Lower lobe of right lung (tissue), 2 donors: ENCODE data around the gene IGF1. TPM values are rescaled to one million over a fixed set of nuclear protein-coding genes. Genes with fewer than 3 reads are reported as not detected.

Experiments
- ATAC-seq, 2 donors: fragments of 200-7000 bp; cut with Tn5 transposase; one replicate each; pipeline ENCODE4 v1.9.1; 2020 to 2022; ENCODE audit warnings: mild to moderate bottlenecking in 2 of 2, moderate library complexity in 2 of 2
- DNase-seq: peaks from one replicate; pipeline ENCODE4 v3.0.0-alpha.2; 2020
- H3K27ac ChIP-seq: fragments of 200-600 bp; one replicate; pipeline ENCODE4 v1.8.0; 2022
- H3K27me3 ChIP-seq: fragments of 200-600 bp; one replicate; pipeline ENCODE4 v1.8.0; 2022; ENCODE audit warnings: low read depth
- H3K36me3 ChIP-seq: fragments of 200-600 bp; one replicate; pipeline ENCODE4 v1.8.0; 2022; ENCODE audit warnings: mild to moderate bottlenecking
- H3K4me1 ChIP-seq: fragments of 200-600 bp; one replicate; pipeline ENCODE4 v1.8.0; 2022
- H3K4me3 ChIP-seq: fragments of 200-600 bp; one replicate; pipeline ENCODE4 v1.8.0; 2022; ENCODE audit warnings: mild to moderate bottlenecking
- H3K9me3 ChIP-seq: fragments of 200-600 bp; one replicate; pipeline ENCODE4 v1.8.0; 2022
- CTCF ChIP-seq: fragments of 200-600 bp; IDR thresholded peaks from one replicate; pipeline ENCODE4 v1.8.0; 2022; ENCODE audit warnings: antibody characterized with exemption, mild to moderate bottlenecking
- intact Hi-C: fragments of 100-400 bp; cut with DNase I; formaldehyde crosslinking; loops from one replicate; pipeline ENCODE4 v1.11.0; 2022
- total RNA-seq: library from RNA; stranded (reverse); fragmentation: NEBNext Ultra II Directional; extraction: Animal tissue kit (Norgen Biotek cat#: 25700); gene quantifications from one replicate; pipeline ENCODE4 v1.2.1, GENCODE V29; 2021
- donor health status: DM: no; HTN: yes; CAD: no; lungs with severe emphysema.

IGF1 gene
- total RNA-seq, 1 donor from 2014 or later: 16.9 TPM

GRCh38 chr12:102512523-102512922 lies 32.2 kb upstream of the IGF1 start:
- Histone ChIP-seq H3K27ac (no peak overlapping the region), H3K36me3 (no peaks in the 10 kb centered on the region), H3K4me3 (no peak overlapping the region), H3K27me3 (no peaks in the 10 kb centered on the region), H3K4me1 (no peaks in the 10 kb centered on the region), H3K9me3 (no peaks in the 10 kb centered on the region)
- no peak for TF ChIP-seq CTCF
- DNase-seq (no peak), ATAC-seq (no peak)
- intact Hi-C loops: no loop called here

DNA sequence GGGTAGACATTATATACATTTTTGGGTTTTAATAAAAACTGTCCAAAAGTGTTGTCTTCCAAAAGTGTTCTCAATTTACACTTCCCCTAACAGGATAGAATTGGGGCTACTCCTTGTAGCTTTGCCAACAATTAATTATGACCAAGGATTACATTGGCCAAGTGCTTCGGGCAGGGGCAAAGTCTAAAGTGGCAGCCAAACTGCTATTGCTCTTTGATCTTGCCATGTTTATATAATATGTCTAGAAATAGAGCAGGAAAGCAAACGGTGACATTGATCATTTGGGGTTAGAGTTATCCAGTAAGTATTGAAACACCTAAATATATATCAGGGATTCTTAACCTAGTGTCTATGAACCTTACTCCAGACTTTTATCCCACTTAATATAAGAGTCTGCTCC lies 31.2 kb upstream of the IGF1 start:
- no peak for DNase-seq
- Histone ChIP-seq H3K9me3 (no peaks in the 10 kb centered on the region), H3K27ac (no peak overlapping the region), H3K4me1 (no peaks in the 10 kb centered on the region), H3K27me3 (no peaks in the 10 kb centered on the region), H3K4me3 (no peak overlapping the region), H3K36me3 (no peaks in the 10 kb centered on the region)
- TF ChIP-seq CTCF: no peak
- ATAC-seq: no peak
- intact Hi-C loops: no loop called here

- TF ChIP-seq CTCF: no peak
- H3K27ac ChIP-seq: no peak overlapping the region
- H3K4me3 ChIP-seq: no peak overlapping the region
- DNase-seq: no peak
- intact Hi-C loops: no loop called here
- H3K36me3 ChIP-seq: no peaks in the 10 kb centered on the region
- ATAC-seq: no peak
- no peaks in the 10 kb centered on the region for H3K4me1 ChIP-seq
- H3K27me3 ChIP-seq: no peaks in the 10 kb centered on the region
- no peaks in the 10 kb centered on the region for H3K9me3 ChIP-seq
Observed at GRCh38 chr12:102510463-102510862, 30.1 kb upstream of the IGF1 start.

DNA sequence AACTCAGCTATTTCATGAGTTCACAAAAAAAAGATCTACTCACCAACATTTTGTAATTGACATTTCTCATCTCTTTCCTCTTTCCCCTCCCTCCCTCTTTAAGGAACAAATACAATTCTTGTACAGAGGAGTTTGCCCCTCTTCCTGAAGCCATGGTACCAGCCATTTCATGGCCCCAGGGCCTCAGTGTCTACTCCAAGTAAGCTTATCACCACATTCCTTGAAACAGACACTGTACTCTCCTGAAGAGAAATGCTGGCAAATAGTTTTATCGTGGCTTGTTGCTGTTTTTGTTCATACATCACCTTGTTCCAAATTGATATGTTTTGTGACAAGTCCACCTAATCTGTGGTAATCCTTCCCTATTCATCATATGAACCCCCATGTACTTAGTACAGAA lies 29.7 kb upstream of the IGF1 start:
- Histone ChIP-seq H3K36me3 (no peaks in the 10 kb centered on the region), H3K27ac (no peak overlapping the region), H3K4me3 (no peak overlapping the region), H3K27me3 (no peaks in the 10 kb centered on the region), H3K9me3 (no peaks in the 10 kb centered on the region), H3K4me1 (no peaks in the 10 kb centered on the region)
- ATAC-seq: no peak
- DNase-seq: no peak
- intact Hi-C loops: no loop called here
- no peak for TF ChIP-seq CTCF

- H3K36me3 ChIP-seq: no peaks in the 10 kb centered on the region
Observed at GRCh38 chr12:102509123-102509626, 28.8 kb upstream of the IGF1 start.

More at GRCh38 chr12:102509123-102509626, 28.8 kb upstream of the IGF1 start:
- TF ChIP-seq CTCF: no peak
- H3K4me3 ChIP-seq: no peak overlapping the region
- DNase-seq (no peak), ATAC-seq (no peak)
- no peak overlapping the region for H3K27ac ChIP-seq
- H3K27me3 ChIP-seq: no peaks in the 10 kb centered on the region
- H3K9me3 ChIP-seq: no peaks in the 10 kb centered on the region
- no peaks in the 10 kb centered on the region for H3K4me1 ChIP-seq
- intact Hi-C loops: no loop called here
